Memory B cell (primary cell): ENCODE results near the gene BICC1.
A peak's percentile ranks its signal among the peaks of the same experiment; 100 is the strongest.

Experiments used
- ATAC-seq: fragments of 150-1000 bp; cut with Tn5 transposase; 2 replicates; pipeline ENCODE4 v1.10.0; 2021; ENCODE audit warnings: low read depth, mild to moderate bottlenecking, moderate library complexity
- DNase-seq, 2 donors: peaks; one replicate each; pipeline ENCODE4 v3.0.0; 2022; ENCODE audit warnings: low spot score in 2 of 2
- H3K27ac Mint-ChIP-seq: one replicate; pipeline ENCODE4 v1.8.0; 2022; ENCODE audit warnings: mild to moderate bottlenecking, moderate library complexity, mixed read lengths
- H3K27me3 Mint-ChIP-seq: one replicate; pipeline ENCODE4 v1.8.0; 2022; ENCODE audit warnings: mixed read lengths
- H3K36me3 Mint-ChIP-seq: one replicate; pipeline ENCODE4 v1.8.0; 2022; ENCODE audit warnings: mild to moderate bottlenecking, mixed read lengths
- H3K4me1 Mint-ChIP-seq: one replicate; pipeline ENCODE4 v1.8.0; 2022; ENCODE audit warnings: mixed read lengths
- H3K4me3 Mint-ChIP-seq: one replicate; pipeline ENCODE4 v1.8.0; 2022; ENCODE audit warnings: mild to moderate bottlenecking, moderate library complexity, mixed read lengths
- H3K9me3 Mint-ChIP-seq: one replicate; pipeline ENCODE4 v1.8.0; 2022; ENCODE audit warnings: mixed read lengths

The BICC1 gene

DNA sequence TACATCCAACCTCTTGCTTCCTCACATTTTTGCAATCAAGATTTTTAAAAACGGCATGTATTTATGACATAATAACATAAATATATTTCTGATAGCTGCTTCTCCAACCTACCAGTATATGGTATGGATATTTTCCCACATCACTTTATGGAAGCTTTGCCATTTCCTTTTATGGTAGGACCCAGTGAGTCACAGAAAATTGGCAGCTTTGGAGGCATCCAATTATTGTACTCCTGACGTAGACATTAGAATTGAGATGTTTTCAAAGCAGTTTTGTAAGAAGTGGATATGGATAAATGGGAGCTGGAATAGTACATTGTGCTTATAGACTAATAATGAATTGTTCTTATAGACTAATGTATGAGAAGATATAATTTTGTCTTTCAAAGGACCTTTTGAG lies 23.8 kb upstream of the BICC1 start:
- no peaks in the 10 kb centered on the region for H3K4me1 Mint-ChIP-seq
- ATAC-seq (no peak), DNase-seq (no peak)
- no peaks in the 10 kb centered on the region for H3K9me3 Mint-ChIP-seq
- H3K36me3 Mint-ChIP-seq, result no peaks in the 10 kb centered on the region
- H3K4me3 Mint-ChIP-seq, result no peak overlapping the region
- peaks cover 2% of the 10 kb centered on the region for H3K27me3 Mint-ChIP-seq
- H3K27ac Mint-ChIP-seq, result no peak overlapping the region

DNA sequence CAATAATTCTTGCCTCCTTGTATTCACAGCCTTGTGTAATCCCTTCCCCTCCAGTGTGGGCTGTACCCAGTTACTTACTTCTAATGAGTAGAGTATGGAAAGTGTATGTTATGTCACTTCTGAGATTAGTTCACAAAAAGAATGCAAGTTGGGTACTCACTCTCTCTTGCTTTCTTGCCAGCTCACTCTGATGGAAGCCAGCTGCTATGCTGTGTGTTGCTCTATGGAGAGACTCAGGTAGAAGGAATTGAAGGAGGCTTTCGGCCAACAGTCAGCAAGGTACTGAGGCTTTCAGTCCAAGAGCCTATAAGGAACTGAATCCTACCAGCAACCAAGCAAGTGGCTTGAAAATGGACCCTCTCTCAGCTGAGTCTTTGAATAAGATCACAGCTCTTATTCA lies 9.7 kb upstream of the BICC1 start:
- no peaks in the 10 kb centered on the region for H3K36me3 Mint-ChIP-seq
- no peaks in the 10 kb centered on the region for H3K9me3 Mint-ChIP-seq
- no peak overlapping the region for H3K4me3 Mint-ChIP-seq
- H3K4me1 Mint-ChIP-seq, result no peaks in the 10 kb centered on the region
- no peak overlapping the region for H3K27ac Mint-ChIP-seq
- H3K27me3 Mint-ChIP-seq, result peaks cover 9% of the 10 kb centered on the region
- ATAC-seq (no peak), DNase-seq (no peak)

DNA sequence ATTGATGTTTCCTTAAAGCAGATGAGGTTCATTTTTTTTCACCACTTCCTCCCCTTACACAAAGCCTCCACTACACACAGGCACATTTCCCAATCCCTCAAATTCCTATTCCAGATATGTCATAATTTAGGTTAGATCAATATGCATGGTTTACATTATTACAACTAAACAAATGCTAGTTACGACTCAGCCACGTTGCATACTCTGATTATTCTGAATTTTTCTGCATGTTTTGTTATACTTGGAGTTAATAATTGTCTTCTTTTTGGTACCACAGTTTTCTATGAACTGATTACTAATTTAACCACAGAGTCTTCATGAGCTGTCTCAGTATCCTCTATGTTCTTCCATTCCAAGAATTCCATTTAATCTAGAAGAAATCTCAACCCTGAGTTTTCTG lies 4.4 kb upstream of the BICC1 start:
- DNase-seq, result no peak

DNA sequence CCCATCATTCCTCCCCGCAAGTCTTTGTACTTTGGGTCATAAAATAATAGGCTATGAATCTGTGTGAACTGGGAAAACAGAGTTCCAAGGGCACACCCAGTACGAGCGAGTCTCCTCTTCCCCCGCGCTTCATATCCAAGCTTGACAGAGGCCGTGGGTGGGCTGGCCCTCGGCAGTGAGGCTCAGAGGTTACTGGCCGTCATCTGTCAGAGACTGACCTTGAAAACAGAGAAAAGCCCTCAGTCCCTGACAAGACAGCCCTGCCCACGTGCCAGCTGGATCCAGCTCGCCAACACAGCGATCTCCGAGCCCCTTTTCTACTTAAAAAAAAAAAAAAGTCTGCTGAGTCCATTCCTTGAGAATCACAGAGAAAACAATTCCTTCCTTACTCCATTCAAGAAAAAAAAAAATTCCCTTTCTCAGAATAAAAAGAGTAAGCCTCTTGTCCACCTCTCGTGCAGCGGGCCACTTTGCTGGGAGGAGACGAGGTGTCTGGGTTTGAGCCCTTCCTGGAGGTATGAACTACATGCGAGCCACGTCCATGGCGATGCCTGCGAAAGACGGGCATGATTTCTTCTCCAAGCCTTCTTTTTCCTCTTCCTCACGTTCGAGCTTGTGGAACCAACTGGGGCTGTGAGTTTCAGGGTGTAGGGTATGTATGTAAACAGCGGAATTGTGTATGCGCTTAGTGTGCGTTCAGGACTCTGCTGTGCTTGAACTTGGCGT lies 744 bp upstream of the BICC1 start:
- Mint-ChIP-seq H3K36me3 (peaks cover 2% of the 10 kb centered on the region), H3K9me3 (no peaks in the 10 kb centered on the region), H3K4me3 (peak overlapping the region; percentile 75), H3K27ac (no peak overlapping the region), H3K4me1 (peaks cover 7% of the 10 kb centered on the region), H3K27me3 (peaks cover 6% of the 10 kb centered on the region)
- no peak for DNase-seq
- ATAC-seq, result no peak

More for the DNA sequence above, 4.4 kb upstream of the BICC1 start:
- peaks cover 4% of the 10 kb centered on the region for H3K4me1 Mint-ChIP-seq
- no peak for ATAC-seq
- peaks cover 2% of the 10 kb centered on the region for H3K36me3 Mint-ChIP-seq
- H3K27ac Mint-ChIP-seq, result no peak overlapping the region
- peaks cover 9% of the 10 kb centered on the region for H3K27me3 Mint-ChIP-seq
- H3K4me3 Mint-ChIP-seq, result no peak overlapping the region
- H3K9me3 Mint-ChIP-seq, result no peaks in the 10 kb centered on the region

DNA sequence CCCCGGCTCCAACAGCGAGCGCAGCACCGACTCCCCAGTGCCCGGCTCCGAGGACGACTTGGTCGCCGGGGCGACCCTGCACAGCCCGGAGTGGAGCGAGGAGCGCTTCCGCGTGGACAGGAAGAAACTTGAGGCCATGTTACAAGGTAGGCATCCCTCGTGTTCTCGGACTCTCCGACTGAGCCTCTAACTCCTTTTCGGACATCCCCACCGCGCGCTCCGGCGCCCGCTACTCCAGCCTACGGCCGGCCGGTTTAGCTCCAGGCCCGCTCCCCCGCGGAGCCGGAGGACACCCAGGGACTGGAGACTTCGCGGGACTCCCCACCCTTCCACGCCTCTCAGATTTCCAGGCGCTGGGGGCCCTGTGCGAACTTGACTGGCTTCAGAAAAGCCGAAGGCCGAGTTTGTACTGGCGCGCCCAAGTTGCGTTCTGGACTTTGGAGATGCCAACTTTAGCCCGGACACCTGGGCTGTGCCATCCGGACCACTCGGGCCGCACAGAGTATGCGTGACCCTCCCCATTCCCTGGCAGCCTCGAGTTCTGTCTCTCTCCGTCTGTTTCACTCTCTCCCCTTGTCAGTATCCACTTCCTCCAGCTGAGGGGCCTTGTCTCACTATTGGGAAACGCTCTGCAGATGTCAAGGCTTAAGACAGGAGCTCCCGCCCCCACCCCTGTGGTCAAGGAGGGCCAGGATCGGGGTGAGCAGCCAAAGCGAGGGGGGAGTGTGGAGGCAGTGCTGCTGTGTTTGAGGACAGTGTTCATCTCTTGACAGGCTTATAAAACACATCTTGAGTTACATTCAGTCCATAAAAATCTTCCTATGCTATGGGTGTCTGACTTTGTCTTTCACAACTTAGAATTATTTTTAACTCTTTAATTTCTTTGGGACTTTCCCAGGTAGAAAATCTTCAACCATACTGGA lies 777 bp downstream of the BICC1 start:
- H3K36me3 Mint-ChIP-seq, result peaks cover 2% of the 10 kb centered on the region
- peaks cover 11% of the 10 kb centered on the region for H3K27me3 Mint-ChIP-seq
- H3K4me1 Mint-ChIP-seq, result peaks cover 7% of the 10 kb centered on the region
- H3K9me3 Mint-ChIP-seq, result no peaks in the 10 kb centered on the region
- peak overlapping the region; percentile 75 for H3K4me3 Mint-ChIP-seq
- ATAC-seq (peak; percentile 26), DNase-seq (peak in 1 of 2 donors; percentile 10)
- no peak overlapping the region for H3K27ac Mint-ChIP-seq

DNA sequence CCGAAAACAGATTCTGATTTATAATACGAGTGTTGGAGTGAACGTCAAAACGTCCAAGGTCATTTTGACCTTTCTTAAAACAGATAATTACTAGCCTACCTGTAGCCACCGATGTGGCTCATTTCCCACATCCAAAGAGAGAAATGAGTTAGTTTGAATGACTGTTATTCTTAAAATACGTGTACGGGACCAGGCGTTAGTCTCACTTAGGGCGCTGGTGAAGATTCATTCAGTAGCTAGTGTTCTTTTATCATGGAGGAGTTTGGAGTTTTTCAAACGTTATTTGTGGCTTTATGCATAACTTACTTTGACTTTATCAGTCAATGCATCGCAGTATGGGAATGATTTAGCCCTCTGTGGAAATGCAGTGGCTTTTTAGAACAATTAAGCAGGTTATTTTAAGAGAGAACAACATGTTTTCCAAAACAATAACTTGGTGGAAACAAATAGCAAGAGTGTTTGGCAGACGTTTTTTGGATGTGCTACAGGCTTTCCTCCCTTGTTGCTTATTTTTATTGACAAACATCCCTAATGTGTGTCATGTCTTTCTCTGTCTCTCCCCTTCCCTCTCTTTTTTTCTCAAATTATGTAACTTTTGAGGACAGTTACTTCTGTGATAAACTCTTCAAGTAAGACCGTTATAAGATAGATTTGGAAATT lies 1.6 kb downstream of the BICC1 start:
- Mint-ChIP-seq H3K4me1 (peaks cover 7% of the 10 kb centered on the region), H3K36me3 (peaks cover 2% of the 10 kb centered on the region), H3K4me3 (no peak overlapping the region), H3K27me3 (peaks cover 13% of the 10 kb centered on the region), H3K27ac (no peak overlapping the region), H3K9me3 (no peaks in the 10 kb centered on the region)
- ATAC-seq, result no peak
- DNase-seq, result no peak

DNA sequence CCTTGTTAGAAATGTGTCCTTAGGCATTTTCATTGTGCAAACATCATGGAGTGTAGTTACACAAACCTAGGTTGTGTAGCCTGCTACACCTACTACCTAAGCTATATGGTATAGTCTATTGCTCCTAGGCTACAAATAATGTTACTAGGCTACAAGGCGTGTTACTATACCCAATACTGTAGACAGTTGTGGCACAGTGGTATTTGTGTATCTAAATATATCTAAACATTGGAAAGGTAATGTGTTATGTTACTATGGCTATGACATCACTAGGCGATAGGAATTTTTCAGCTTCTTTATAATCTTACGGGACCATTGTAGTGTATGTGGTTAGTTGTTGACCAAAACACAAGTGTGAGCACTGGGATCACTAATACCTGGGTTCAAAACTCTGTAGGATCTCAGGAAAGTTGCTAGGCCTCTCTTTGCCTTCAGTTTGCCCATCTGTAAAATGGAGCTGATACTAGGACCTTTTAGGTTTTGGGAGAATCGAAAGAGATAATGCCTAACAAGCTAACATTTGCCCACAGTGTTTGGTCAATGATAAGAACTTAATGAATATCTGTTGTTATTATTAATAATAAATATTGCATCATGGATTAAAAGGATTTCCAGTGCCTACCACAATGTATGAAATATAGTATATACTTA lies 2.7 kb downstream of the BICC1 start:
- ATAC-seq (no peak), DNase-seq (no peak)
- peaks cover 7% of the 10 kb centered on the region for H3K4me1 Mint-ChIP-seq
- peaks cover 2% of the 10 kb centered on the region for H3K36me3 Mint-ChIP-seq
- no peak overlapping the region for H3K4me3 Mint-ChIP-seq
- no peak overlapping the region for H3K27ac Mint-ChIP-seq
- no peaks in the 10 kb centered on the region for H3K9me3 Mint-ChIP-seq
- H3K27me3 Mint-ChIP-seq, result peaks cover 14% of the 10 kb centered on the region

DNA sequence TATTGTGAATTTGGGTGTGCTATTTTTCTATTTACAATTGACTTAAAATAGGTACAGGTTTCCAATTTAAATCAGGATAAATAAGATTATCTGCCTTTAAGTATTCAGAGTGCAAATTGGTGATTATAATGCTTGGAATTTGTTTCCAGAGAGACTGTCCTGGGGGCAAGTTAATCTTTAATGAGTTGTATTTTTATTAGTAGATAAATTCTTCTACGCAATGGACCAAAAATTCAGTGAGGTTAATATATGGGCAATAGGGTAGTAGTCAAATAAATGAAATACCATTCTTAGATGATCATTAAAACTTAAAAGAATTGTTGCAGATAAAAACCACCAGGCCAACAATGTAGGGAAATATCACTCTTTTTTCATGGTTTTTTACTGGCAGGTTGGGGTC lies 3.4 kb downstream of the BICC1 start:
- Mint-ChIP-seq H3K36me3 (peaks cover 2% of the 10 kb centered on the region), H3K27ac (no peak overlapping the region), H3K4me1 (peaks cover 7% of the 10 kb centered on the region), H3K27me3 (peaks cover 14% of the 10 kb centered on the region), H3K4me3 (no peak overlapping the region), H3K9me3 (no peaks in the 10 kb centered on the region)
- no peak for ATAC-seq
- DNase-seq, result no peak

DNA sequence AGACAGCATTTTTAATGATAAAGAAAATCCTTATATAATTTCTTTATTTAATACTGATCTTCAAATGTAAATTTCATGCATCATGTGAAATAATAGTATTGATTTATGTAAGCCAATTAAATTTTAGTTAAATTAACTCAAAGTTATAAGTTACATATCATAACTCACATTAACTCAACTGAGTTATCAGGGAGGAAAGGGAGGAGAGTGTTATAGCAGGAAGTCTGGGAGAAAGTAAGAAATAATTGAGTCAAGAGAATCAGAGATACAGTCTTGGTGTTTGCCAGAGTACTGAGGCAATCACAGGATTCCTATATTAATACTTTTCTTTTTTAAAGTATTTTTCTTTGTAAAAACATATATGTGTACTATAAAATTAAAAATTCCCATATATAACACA lies 4.0 kb downstream of the BICC1 start:
- peaks cover 7% of the 10 kb centered on the region for H3K4me1 Mint-ChIP-seq
- DNase-seq (no peak), ATAC-seq (no peak)
- H3K27me3 Mint-ChIP-seq, result peaks cover 14% of the 10 kb centered on the region
- no peaks in the 10 kb centered on the region for H3K9me3 Mint-ChIP-seq
- H3K36me3 Mint-ChIP-seq, result peaks cover 2% of the 10 kb centered on the region
- H3K27ac Mint-ChIP-seq, result no peak overlapping the region
- H3K4me3 Mint-ChIP-seq, result no peak overlapping the region

DNA sequence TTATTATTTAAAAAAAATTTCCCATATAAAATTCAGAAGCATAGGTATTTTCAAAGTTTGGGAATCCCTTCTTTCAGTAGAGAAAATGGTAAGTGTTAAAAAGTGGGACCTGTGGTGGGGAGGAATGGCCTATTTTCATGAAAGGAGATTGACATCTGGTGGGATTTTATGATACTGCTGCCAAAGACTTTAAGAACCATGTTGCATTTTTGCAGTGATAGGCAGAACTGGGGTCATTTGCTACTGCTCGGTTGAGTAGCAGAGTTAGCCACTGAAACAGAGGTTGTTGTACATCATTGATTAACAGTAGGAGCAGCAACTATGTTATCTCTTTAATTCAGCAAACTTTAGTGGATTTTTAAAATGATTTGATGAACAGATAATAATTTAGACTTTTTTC lies 4.4 kb downstream of the BICC1 start:
- H3K27ac Mint-ChIP-seq, result no peak overlapping the region
- ATAC-seq (no peak), DNase-seq (no peak)
- H3K36me3 Mint-ChIP-seq, result peaks cover 2% of the 10 kb centered on the region
- peaks cover 14% of the 10 kb centered on the region for H3K27me3 Mint-ChIP-seq
- H3K9me3 Mint-ChIP-seq, result no peaks in the 10 kb centered on the region
- peaks cover 7% of the 10 kb centered on the region for H3K4me1 Mint-ChIP-seq
- no peak overlapping the region for H3K4me3 Mint-ChIP-seq

DNA sequence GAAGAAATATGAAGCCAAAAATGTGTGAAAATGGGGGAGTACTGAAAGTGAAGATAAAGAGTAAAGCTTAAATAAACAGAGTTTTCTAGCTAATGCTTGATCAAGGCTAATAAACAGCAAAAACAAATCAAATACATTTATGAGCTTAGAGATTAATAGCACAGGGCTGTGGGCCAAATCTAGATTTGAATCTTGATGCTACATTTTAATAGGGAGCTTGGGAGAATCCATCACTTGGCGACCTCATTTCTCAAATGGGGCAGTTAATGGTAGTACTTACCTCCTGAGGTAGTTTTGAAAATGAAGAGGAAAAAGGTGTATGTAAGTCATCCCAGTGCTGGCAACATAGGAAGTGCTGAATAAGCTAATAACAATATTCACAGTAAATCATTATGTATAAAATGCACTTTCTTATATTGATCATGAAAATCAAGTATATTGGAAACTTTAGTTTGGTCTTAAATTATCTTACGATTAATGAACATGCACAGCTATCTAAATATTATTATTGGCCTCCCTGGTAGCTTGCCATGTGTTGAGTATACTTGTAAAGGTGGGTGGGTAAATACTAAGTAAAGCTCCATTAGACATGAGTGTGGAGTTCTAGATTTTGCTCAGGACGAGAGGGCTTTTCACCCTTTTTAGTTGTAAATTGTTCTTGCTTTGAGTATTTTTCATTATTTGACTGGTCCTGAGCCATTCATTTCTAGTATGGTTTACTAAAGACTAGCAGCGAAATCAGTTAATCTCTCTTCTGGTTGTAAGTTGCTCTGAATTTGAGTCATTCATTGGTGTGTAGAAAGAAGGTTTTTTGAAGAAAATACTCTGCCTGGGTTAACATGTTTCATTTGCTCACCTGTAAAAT lies 5.1 kb downstream of the BICC1 start:
- Mint-ChIP-seq H3K4me3 (no peak overlapping the region), H3K27me3 (peaks cover 14% of the 10 kb centered on the region), H3K36me3 (no peaks in the 10 kb centered on the region), H3K9me3 (no peaks in the 10 kb centered on the region), H3K4me1 (peaks cover 3% of the 10 kb centered on the region), H3K27ac (no peak overlapping the region)
- ATAC-seq (no peak), DNase-seq (no peak)

DNA sequence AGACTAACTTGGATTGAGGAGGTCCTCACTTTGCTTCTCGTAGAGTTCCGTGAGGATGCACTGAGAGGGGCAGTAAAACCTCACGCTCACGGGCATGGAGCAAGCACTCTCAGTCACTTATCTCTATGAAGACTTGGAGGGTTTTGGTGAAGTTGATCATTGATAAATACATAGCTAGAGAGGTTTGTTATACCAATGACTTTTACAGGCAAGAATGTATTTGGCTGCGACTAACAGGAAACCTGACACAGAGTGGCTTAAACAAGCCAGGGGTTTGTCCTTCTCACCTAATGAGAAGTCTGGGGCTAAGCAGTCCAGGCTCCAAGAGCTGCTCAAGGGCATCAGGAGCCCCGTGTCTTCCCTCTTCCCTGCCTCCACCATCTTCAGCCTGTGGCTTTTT lies 6.1 kb downstream of the BICC1 start:
- no peaks in the 10 kb centered on the region for H3K9me3 Mint-ChIP-seq
- no peak overlapping the region for H3K4me3 Mint-ChIP-seq
- ATAC-seq (no peak), DNase-seq (no peak)
- H3K27ac Mint-ChIP-seq, result no peak overlapping the region
- peaks cover under 1% of the 10 kb centered on the region for H3K4me1 Mint-ChIP-seq
- H3K27me3 Mint-ChIP-seq, result peaks cover 12% of the 10 kb centered on the region
- no peaks in the 10 kb centered on the region for H3K36me3 Mint-ChIP-seq

DNA sequence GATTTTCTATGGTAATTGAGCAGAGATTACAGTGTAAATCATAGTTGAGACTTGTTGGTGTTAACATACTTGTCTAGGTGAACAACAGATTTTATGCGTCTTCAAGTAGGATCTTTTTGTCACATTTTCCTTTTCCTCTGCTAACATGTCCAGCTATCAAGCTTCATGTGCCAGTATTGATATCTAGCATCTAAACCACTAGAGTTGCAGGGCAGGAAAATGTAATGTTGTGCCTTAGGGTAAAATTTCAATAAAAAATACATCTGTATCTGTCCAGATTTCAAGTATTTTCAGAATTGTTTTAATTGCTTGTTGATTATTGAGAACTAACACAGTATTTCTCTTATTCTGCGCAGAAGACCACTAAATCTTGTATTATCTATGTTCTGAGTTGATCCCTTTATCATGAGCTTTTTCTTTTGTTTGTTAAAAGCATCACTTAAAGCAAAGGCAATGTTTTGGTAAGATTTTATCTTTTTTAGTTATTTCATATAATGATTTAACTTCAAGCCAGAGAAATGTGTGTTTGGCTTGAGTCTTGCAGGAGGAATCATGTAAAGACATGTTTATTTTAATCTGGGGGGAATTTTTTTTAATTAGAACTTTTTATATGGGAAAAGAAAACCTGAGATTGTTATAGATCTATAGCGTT lies 16.5 kb downstream of the BICC1 start:
- no peak for DNase-seq
- H3K4me1 Mint-ChIP-seq, result no peaks in the 10 kb centered on the region
- H3K27me3 Mint-ChIP-seq, result no peaks in the 10 kb centered on the region
- no peaks in the 10 kb centered on the region for H3K9me3 Mint-ChIP-seq
- ATAC-seq, result no peak
- H3K4me3 Mint-ChIP-seq, result no peak overlapping the region
- H3K36me3 Mint-ChIP-seq, result no peaks in the 10 kb centered on the region
- H3K27ac Mint-ChIP-seq, result no peak overlapping the region
